DMS53 treated with DMSO at 0.1 percent for 48 hours (cell line): ENCODE data around the gene PTPRN2.
A peak's percentile ranks its signal among the peaks of the same experiment; 100 is the strongest.
"Not testable (repeated sequence)": the region's sequence is repeated elsewhere in the genome, so short reads cannot be mapped to it uniquely, and the experiment has no call there.

Experiments used
- DNase-seq: peaks from one replicate; lab custom pipeline; 2025; ENCODE audit not compliant: unreplicated experiment; lab: John Stamatoyannopoulos, UW

Gene PTPRN2

GRCh38 chr7:157703131-157703530, 884.5 kb downstream of the PTPRN2 start:
- no peak for DNase-seq

- DNase-seq = no peak
These were observed 885.2 kb downstream of the PTPRN2 start for GRCh38 chr7:157702311-157703023.

- not testable (repeated sequence) for DNase-seq
These were observed 886.0 kb downstream of the PTPRN2 start for GRCh38 chr7:157701395-157702180.

- DNase-seq = no peak
These were observed 887.2 kb downstream of the PTPRN2 start for GRCh38 chr7:157700231-157701005.

- no peak for DNase-seq
These were observed 888.1 kb downstream of the PTPRN2 start for GRCh38 chr7:157699357-157700013.

GRCh38 chr7:157697287-157697686, 890.3 kb downstream of the PTPRN2 start:
- not testable (repeated sequence) for DNase-seq

- DNase-seq = not testable (repeated sequence)
These were observed 892.0 kb downstream of the PTPRN2 start for GRCh38 chr7:157695609-157696008.

GRCh38 chr7:157694376-157694665, 893.3 kb downstream of the PTPRN2 start:
- no peak for DNase-seq

- peak; percentile 14 for DNase-seq
These were observed 893.9 kb downstream of the PTPRN2 start for GRCh38 chr7:157693521-157694375.

GRCh38 chr7:157693071-157693520, 894.5 kb downstream of the PTPRN2 start:
- no peak for DNase-seq

GRCh38 chr7:157692460-157693011, 895.1 kb downstream of the PTPRN2 start:
- peak; percentile 41 for DNase-seq

GRCh38 chr7:157691586-157692459, 895.8 kb downstream of the PTPRN2 start:
- peak; percentile 39 for DNase-seq

- DNase-seq = peak; percentile 93
These were observed 896.6 kb downstream of the PTPRN2 start for GRCh38 chr7:157690833-157691585.

- no peak for DNase-seq
These were observed 897.4 kb downstream of the PTPRN2 start for GRCh38 chr7:157690058-157690832.

GRCh38 chr7:157689269-157690057, 898.2 kb downstream of the PTPRN2 start:
- DNase-seq = no peak

- no peak for DNase-seq
These were observed 898.9 kb downstream of the PTPRN2 start for GRCh38 chr7:157688533-157689268.
